HUES64 (cell line): ENCODE results near the gene LCN6.
"Not testable (repeated sequence)": the region's sequence is repeated elsewhere in the genome, so short reads cannot be mapped to it uniquely, and the experiment has no call there.

Experiments
- H3K27ac ChIP-seq: 2 replicates; pipeline ENCODE4 v1.7.0; 2013; ENCODE audit warnings: low read depth, low read length, inconsistent platforms
- H3K27me3 ChIP-seq: 2 replicates; pipeline ENCODE4 v1.6.1; 2013; ENCODE audit warnings: mild to moderate bottlenecking, low read length; ENCODE audit not compliant: insufficient read depth
- H3K36me3 ChIP-seq: 2 replicates; pipeline ENCODE4 v1.6.1; 2013; ENCODE audit warnings: mild to moderate bottlenecking, low read length; ENCODE audit not compliant: insufficient read depth
- H3K4me1 ChIP-seq: 2 replicates; pipeline ENCODE4 v1.6.1; 2013; ENCODE audit warnings: mild to moderate bottlenecking, low read length, moderate library complexity; ENCODE audit not compliant: insufficient read depth
- H3K4me3 ChIP-seq: 2 replicates; pipeline ENCODE4 v1.5.1; 2013; ENCODE audit warnings: mild to moderate bottlenecking, low read length, moderate library complexity
- H3K9ac ChIP-seq: 2 replicates; pipeline ENCODE4 v1.6.1; 2013; ENCODE audit warnings: mild to moderate bottlenecking, low read depth, low read length
- H3K9me3 ChIP-seq: 2 replicates; pipeline ENCODE4 v1.6.1; 2013; ENCODE audit warnings: low read depth, low read length; ENCODE audit not compliant: insufficient read depth
- WGBS: fragments of 150-250, 120-280 bp; methylation state at CpG from one replicate; pipeline ENCODE4 v1.1.7; 2013; ENCODE audit warnings: missing lambda C conversion rate; 5-methylcytosine and 5-hydroxymethylcytosine counted together

Gene LCN6

DNA sequence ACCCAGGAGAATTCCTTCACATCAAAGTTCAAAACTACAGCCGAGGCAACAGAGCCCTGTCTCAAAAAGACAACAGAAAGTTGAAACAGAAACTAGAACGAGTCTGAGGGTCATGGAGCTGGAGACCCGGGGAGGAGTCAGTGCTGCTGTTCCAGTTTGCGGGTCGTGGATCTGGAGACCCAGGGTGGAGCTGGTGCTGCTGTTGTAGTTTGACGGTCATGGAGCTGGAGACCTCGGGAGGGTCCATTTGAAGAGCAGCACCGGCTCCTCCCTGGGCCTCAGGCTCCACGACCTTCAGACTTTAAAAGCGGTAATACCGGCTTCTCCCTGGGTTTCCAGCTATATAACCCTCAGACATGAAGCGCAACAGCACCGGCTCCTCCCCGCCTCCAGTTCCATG is 29.0 kb upstream of the LCN6 start:
- Histone ChIP-seq H3K9me3 (peaks cover 12% of the 10 kb centered on the region; the same call in 1 of the 2 replicates), H3K4me1 (no peaks in the 10 kb centered on the region), H3K9ac (no peak overlapping the region), H3K27ac (no peak overlapping the region), H3K4me3 (no peak overlapping the region), H3K27me3 (peaks cover 6% of the 10 kb centered on the region), H3K36me3 (no peaks in the 10 kb centered on the region)
- WGBS, result 81% methylated on average over 14 of the region's 14 CpGs

DNA sequence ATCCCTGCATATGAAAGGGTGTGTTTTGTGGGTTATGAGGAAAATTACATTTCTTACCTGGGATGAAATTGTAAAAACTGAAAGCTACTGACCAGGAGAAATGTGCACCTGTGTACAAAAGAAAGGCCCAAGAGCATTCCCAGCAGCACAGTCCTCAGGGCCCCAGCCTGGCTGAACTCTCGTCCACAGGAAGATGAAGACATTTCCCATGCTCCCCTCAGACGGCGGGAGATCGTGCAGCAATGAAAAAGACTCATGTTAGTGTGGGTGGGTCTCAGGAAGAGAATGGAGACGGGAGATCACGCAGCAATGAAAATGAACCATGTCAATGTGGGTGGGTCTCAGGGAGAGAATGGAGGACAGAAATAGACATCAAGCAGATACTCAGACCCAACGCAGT is 28.6 kb upstream of the LCN6 start:
- H3K4me1 ChIP-seq, result no peaks in the 10 kb centered on the region

DNA sequence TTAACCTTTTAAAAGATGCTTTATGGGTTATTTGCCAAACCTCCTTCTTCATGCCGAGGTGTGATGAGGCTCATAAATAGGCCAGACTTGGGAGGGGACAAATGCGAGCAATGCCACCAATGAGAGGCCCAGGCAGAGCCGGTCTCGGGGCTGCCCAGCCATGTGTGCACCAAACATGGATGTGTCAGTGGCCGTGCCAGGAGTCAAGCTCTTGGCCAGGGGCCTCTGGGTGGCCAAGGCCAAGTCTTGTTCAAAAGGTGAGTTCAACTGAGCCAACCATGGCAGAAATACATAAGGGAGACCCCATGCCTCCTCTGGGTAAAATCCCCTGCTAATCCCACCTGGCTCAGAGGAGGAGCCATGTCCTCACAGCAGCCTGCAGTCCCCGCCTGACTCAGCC is 26.9 kb upstream of the LCN6 start:
- Histone ChIP-seq H3K9me3 (peaks cover 12% of the 10 kb centered on the region; the same call in 1 of the 2 replicates), H3K27ac (no peak overlapping the region)
- WGBS, result 92% methylated on average over 6 of the region's 6 CpGs

More for the DNA sequence above, 28.6 kb upstream of the LCN6 start:
- H3K36me3 ChIP-seq, result no peaks in the 10 kb centered on the region
- H3K4me3 ChIP-seq, result no peak overlapping the region
- H3K9ac ChIP-seq, result no peak overlapping the region
- no peak overlapping the region for H3K27ac ChIP-seq
- peaks cover 12% of the 10 kb centered on the region; the same call in 1 of the 2 replicates for H3K9me3 ChIP-seq
- 92% methylated on average over 7 of the region's 7 CpGs for WGBS
- peaks cover 6% of the 10 kb centered on the region for H3K27me3 ChIP-seq

DNA sequence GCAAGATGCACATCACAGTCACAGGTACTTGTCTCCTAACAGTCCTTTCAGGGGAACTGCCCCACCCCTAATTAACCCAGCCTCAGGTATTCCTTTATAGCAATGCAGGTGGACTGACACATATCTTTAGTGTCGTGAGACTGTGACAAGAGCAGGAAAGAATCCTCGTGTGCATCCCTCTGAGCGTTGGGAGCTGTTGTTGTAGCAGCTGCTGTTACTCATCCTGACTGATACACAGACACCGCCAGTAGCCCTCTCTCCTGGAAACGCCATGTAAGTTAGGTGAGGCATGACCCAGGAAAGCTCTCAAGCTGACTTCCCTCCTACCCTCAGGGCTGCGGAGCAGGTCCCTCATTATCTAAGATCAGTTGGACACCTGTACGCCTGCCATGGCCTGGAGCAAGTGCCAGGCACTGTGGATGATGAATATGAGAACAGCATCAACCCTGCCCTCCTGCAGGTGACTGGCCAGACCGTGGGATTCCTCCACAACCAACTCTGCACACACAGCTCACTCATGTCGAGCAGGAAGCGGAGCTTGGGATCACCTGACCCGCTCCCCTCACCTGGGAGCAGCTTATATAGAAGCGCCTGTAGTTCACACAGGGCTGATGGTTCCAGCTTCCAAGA is 26.2 kb upstream of the LCN6 start:
- WGBS, result 87% methylated on average over 12 of the region's 12 CpGs
- Histone ChIP-seq H3K36me3 (no peaks in the 10 kb centered on the region), H3K9ac (no peak overlapping the region), H3K9me3 (peaks cover 12% of the 10 kb centered on the region; the same call in 1 of the 2 replicates), H3K4me1 (no peaks in the 10 kb centered on the region), H3K27ac (no peak overlapping the region), H3K27me3 (peaks cover 3% of the 10 kb centered on the region), H3K4me3 (no peak overlapping the region)

More for the DNA sequence above, 26.9 kb upstream of the LCN6 start:
- no peaks in the 10 kb centered on the region for H3K36me3 ChIP-seq
- H3K27me3 ChIP-seq, result peaks cover 6% of the 10 kb centered on the region
- H3K4me3 ChIP-seq, result no peak overlapping the region
- H3K4me1 ChIP-seq, result no peaks in the 10 kb centered on the region
- H3K9ac ChIP-seq, result no peak overlapping the region

- H3K4me3 ChIP-seq, result no peak overlapping the region
- 79% methylated on average over 7 of the region's 7 CpGs for WGBS
- no peaks in the 10 kb centered on the region for H3K4me1 ChIP-seq
- no peaks in the 10 kb centered on the region for H3K36me3 ChIP-seq
- H3K9me3 ChIP-seq, result peaks cover 12% of the 10 kb centered on the region; the same call in 1 of the 2 replicates
- no peak overlapping the region for H3K9ac ChIP-seq
- peaks cover 3% of the 10 kb centered on the region; the same call in 1 of the 2 replicates for H3K27me3 ChIP-seq
- no peak overlapping the region for H3K27ac ChIP-seq
Measured at GRCh38 chr9:136773386-136774044, 25.2 kb upstream of the LCN6 start.

DNA sequence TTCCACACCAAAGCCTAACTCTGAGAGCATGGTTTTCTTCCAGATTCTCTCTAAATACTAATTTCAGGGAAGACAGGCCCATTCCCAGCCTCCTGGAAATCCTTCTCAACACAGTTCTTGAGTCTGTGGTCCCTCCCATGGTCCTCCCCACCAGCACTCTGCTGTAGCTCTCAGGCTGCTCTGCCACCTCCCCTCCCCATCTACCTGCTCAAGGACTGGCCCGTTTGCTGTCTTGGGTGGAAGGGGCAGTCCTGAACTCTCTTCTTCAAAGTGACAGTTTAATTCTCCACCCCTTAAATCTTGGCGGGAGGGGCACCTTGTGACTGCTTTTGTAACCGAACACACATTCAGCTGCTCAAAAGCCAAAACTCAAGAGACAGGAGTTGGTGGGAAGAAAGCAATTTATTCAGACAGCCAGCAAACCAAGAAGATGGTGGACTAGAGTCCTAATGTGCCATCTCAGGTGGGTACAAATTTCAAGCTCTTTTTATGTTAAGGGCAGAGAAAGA is 23.6 kb upstream of the LCN6 start:
- Histone ChIP-seq H3K36me3 (no peaks in the 10 kb centered on the region), H3K4me3 (no peak overlapping the region), H3K27me3 (no peaks in the 10 kb centered on the region), H3K9ac (no peak overlapping the region), H3K27ac (no peak overlapping the region), H3K9me3 (peaks cover 12% of the 10 kb centered on the region; the same call in 1 of the 2 replicates), H3K4me1 (no peaks in the 10 kb centered on the region)
- 92% methylated on average over 3 of the region's 3 CpGs for WGBS

DNA sequence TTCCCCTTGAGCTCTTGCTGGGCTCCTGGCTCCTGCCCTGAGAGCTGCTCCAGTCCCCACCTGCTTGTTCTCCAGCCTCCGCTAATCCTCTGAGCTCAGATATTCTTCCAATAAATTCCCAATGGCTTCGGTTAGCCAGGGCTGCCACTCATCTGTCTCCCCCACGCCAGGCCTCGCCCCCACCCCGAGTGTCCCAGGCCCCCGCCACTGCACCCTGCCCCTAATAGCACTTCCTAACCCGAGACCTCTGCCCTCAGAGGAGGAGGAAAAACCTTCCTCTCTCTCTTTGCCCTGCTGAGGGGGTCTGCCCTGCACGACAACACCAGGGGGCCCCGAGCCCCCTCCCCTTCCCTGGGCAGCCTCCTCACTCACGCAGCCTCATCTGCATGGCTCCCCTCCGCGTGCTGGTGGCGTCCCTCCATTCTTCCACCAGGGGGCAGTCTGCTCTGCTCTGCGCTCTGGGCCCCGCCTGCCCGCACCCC is 21.4 kb upstream of the LCN6 start:
- no peaks in the 10 kb centered on the region for H3K4me1 ChIP-seq
- H3K27me3 ChIP-seq, result no peaks in the 10 kb centered on the region
- H3K9me3 ChIP-seq, result peaks cover 12% of the 10 kb centered on the region; the same call in 1 of the 2 replicates
- 12% methylated on average over 16 of the region's 16 CpGs for WGBS
- H3K36me3 ChIP-seq, result no peaks in the 10 kb centered on the region
- no peak overlapping the region for H3K9ac ChIP-seq
- no peak overlapping the region for H3K27ac ChIP-seq
- H3K4me3 ChIP-seq, result peak overlapping the region; percentile 46

- H3K9ac ChIP-seq, H3K27ac ChIP-seq, H3K27me3 ChIP-seq, H3K4me1 ChIP-seq, H3K36me3 ChIP-seq, H3K4me3 ChIP-seq, H3K9me3 ChIP-seq: not testable (repeated sequence)
- WGBS, result 51% methylated on average over 17 of the region's 18 CpGs
Measured at GRCh38 chr9:136766410-136767120, 18.2 kb upstream of the LCN6 start.

GRCh38 chr9:136765745-136766409 is 17.6 kb upstream of the LCN6 start:
- H3K36me3 ChIP-seq, H3K27ac ChIP-seq, H3K9me3 ChIP-seq, H3K27me3 ChIP-seq, H3K4me3 ChIP-seq, H3K9ac ChIP-seq, H3K4me1 ChIP-seq: not testable (repeated sequence)
- WGBS, result 87% methylated on average over 11 of the region's 14 CpGs

DNA sequence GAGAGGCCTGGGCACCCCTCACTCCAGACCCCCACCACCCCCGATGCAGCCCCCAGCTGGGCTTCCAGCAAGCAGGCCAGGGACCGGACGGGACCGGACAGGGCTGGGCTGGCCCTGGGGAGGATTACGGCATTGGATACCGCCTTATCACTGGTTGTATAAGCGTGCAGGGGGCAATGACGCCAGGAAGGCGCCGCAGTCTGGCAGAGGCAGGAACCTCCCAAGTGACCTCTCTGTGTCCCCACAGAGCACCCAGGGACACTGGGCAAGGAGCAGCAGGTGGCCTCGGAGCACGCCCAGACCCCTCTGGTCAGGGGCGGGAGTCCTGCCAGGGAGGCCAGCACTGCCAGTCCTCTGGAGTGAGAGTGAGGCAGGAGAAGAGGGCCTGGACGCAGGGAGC is 16.7 kb upstream of the LCN6 start:
- H3K36me3 ChIP-seq, result no peaks in the 10 kb centered on the region
- H3K4me3 ChIP-seq, result no peak overlapping the region
- H3K9me3 ChIP-seq, result no peaks in the 10 kb centered on the region
- 0 out of 2 replicates have a peak, but pooled peaks cover 5% of the 10 kb centered on the region for H3K4me1 ChIP-seq
- no peak overlapping the region for H3K27ac ChIP-seq
- 93% methylated on average over 14 of the region's 14 CpGs for WGBS
- H3K9ac ChIP-seq, result no peak overlapping the region
- H3K27me3 ChIP-seq, result no peaks in the 10 kb centered on the region
